HG02610 (cell line): ENCODE measurements around the gene SASH1.
"Not testable (repeated sequence)": the region's sequence is repeated elsewhere in the genome, so short reads cannot be mapped to it uniquely, and the experiment has no call there.

Source experiments
- ATAC-seq: cut with Tn5 transposase; IDR thresholded peaks from one replicate; pipeline ENCODE4 v1.9.1; 2021; ENCODE audit warnings: mild to moderate bottlenecking, moderate library complexity; ENCODE audit not compliant: unreplicated experiment

The SASH1 gene

DNA sequence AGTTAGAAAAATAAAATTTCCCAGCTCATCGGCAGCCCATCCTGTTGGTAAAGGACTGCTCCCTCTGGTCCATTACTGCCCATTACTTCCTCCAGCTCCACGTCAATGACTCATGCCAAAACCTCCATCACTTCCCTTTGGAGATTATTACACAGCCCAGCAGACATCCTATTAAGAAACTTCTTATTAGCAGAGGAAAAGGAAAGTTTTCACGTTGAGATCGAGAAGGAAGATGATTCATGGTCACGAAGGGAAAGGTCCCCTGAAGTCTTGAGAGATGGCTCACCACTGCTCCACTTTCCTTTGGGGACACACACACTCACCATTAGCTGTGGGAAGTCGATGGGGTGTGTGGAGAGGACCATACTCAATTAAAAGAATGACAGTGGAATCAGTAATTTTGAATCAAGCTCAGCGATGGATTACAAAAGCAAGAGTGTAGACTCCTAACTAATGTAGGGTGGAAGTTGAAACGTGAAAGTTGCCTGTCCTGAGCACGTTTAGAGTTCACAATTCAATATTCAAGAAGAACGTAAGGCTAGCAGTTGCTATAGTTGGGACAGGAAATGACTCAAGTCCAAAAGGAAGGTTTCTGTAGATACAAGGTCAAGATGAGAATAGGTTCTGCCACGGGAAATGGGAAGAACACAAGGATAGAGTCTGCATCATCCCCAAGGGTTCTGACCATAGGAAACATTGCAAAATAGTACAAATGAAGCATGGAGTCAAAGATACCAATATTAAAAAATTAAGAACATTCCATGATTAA is 21.6 kb downstream of the SASH1 start:
- ATAC-seq: no peak

DNA sequence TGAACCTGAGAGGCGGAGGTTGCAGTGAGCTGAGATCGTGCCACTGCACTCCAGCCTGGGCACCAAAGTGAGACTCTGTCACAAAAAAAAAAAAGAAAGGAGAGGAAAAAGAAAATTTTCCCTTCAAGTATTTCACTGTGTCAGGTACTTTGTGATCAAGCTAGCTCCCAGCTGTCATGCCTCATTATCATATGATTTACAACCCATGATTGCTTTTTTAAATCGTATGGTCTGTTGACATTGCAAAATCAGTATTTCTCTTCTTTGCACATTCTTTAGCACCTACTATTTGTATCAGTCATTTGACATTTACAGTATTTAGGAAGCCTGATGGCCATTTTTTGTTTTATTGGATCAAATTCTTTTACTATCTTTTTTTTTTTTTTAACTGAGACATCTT is 22.4 kb downstream of the SASH1 start:
- ATAC-seq: no peak

DNA sequence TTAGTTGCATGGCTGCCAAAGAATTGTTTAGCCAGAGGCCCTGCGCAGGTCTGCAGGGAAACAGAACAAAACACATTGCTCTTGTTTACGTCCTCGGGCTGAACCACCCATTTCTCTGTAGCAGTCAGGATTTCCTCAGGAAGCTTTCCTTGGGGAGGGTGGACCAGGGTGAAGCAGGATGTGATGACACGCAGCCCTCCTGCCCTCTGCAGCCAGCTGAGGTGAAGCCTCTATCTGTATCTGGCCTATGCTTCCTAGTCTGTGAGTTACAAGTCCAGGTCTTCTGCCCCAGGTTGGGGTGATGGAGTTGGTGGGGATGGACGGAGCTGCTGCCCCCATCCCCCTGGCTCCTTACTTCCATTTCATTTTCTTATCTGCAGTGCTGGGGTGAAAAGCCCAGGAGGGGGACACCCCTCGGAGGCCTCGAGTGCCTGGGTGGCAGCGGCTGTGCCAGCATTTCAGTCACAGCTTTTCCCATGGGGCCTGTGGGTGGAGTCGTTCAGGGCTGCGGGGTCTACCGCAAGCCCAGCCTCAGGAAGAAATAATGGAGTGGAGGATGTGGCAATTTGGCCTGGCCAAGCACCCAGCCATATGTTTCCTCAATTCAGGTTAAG is 24.9 kb downstream of the SASH1 start:
- no peak for ATAC-seq

DNA sequence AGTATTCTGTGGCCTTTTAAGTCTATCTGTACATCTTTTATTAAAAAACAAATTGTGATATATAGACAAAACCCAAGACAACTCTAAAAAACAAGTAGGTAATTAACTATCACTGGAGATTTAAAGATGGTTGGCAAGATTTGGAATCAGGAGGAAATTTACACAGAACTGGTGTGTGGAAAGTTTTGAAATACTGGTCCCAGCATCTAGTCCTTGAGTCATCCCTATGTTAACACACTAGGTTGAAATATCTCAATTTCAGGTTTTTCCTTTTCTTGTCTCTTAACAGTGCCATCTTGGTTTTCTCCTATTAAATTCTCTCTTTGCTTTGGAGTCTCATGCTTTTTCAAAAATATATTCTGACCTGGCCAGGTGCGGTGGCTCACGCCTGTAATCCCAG is 27.5 kb downstream of the SASH1 start:
- ATAC-seq: no peak

DNA sequence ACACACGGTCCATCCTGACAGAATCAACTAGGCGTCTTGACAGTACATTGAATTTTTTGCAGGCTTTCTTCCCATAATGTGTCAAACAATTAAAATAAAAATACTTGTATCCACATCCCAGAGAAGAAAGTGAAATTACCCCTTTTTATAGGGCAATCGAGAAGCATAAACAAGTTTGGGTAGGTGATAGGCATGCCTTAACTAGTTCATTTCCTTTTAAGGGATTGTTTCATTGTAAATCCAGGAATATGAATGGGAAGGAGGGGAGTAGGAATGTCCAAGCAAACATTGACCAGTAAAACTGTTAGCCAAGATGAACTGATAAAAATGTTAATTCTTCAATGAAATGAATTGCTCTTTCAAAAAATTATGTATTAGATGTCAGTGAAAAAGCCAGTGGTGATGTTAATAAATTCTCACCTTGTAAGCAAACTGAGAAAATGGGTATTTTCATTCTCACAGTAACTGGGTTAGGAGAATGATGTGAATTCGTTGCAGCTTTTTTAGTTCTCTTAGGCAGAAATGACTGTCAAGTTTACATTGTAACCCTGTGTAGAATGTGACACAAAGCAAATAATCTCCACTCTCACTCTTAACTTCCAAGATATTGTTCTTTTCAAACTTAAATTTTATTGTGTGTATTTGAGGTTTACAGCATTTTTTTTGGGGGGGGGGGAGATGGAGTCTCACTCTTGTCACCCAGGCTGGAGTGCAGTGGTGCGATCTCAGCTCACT is 31.6 kb downstream of the SASH1 start:
- ATAC-seq: no peak

DNA sequence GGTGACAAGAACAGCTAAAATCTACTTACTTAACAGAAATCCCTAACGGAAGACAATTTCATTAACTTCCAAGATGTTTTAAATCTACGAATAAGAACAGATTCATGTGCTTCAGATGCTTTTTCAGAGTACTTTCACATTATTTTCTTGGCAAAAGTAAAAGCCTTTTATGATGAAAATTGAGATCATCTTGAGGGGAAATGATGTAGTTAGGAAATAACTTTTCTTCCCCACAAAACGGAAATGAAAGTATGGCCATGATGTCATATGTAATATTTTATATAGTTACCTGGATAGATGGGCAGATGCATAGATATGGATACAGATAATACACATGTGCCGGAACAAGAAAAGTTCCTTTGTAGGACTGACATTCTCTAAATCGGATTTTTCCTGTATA is 32.8 kb downstream of the SASH1 start:
- ATAC-seq: no peak

DNA sequence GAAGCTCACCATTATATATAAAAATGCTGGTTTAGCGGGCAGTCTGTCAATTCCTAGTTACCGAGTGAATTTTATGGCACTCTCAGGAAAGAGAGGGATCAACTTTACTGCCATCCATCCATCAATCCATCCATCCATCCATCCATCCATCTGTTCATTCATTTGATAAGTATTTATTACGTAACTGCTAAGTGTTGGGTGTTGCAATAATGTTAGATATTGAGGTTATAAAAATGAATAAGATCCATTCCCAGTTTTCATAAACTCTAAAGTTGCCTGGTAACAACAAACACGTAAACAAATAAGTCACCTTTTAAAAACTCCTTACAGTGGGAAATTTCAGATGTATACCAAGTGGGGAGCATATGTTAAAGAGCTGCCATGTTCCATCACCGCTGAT is 36.8 kb downstream of the SASH1 start:
- no peak for ATAC-seq

DNA sequence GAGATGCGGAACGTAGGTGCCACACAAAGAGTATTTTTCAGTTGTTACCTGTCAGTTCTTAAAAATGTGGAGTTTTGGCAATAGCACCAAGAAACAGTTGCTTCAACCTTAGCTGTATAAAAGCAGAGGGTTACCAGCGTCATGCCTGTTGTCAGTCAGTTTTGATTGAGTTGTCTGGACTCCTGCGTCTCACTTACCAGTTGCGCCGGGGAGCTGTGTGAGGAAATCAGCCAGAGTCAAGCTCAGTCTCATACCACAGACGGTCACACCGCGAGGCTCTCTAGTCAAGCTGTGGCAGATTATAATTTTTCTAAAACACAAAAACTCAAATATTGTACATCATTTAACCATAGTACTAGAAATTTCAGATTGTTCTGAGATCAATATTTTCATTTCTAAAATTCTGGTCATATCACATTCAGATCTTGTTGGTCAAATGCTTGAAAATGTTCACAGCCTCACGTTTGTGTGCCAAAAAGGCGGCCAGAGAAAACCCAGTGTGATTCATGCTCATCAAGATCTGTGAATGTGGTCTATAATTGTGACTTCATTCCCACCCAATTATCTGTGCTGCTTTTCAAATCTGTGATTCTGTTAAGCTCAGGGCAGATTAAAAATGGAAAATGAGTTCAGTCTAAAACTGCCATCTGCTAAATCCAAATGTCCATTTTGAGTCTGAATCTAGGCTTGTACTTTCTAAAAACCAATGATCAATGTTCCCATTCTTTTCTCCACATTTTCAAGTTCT is 37.5 kb downstream of the SASH1 start:
- ATAC-seq: no peak

DNA sequence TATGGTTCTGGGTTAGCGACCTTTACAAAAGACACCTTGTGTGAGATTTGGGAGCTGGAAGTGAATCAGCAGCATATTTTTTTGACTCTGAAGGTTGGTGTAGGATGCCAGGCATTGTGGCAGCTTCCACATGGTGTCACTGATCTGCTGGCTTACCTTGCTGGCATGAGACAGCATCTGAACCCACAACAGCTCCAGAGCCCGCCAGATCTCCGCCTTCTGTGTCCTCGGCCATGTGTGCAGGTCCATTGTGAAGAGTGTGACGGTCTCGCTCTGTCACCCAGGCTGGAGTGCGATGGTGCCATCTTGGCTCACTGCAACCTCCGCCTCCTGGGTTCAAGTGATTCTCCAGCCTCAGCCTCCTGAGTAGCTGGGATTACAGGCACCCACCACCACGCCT is 39.4 kb downstream of the SASH1 start:
- ATAC-seq: not testable (repeated sequence)

DNA sequence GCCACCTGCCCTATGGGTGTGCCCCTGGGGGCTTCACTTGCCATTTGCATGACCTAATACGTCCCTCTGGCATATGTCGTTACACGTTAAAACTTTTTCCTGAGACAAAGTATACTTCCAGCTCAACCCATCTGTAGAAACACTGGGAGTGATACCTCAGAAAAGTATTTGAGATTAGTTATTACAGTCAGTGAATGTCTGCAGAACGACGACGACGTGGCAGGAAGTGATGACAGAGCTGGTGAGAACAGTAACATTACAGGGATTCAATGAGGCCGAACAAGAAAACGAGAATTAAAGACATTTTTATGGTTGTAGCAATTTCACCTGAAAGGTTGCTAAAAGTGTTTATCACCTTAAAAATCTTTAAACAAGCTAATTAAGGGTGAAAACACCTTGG is 40.2 kb downstream of the SASH1 start:
- no peak for ATAC-seq

DNA sequence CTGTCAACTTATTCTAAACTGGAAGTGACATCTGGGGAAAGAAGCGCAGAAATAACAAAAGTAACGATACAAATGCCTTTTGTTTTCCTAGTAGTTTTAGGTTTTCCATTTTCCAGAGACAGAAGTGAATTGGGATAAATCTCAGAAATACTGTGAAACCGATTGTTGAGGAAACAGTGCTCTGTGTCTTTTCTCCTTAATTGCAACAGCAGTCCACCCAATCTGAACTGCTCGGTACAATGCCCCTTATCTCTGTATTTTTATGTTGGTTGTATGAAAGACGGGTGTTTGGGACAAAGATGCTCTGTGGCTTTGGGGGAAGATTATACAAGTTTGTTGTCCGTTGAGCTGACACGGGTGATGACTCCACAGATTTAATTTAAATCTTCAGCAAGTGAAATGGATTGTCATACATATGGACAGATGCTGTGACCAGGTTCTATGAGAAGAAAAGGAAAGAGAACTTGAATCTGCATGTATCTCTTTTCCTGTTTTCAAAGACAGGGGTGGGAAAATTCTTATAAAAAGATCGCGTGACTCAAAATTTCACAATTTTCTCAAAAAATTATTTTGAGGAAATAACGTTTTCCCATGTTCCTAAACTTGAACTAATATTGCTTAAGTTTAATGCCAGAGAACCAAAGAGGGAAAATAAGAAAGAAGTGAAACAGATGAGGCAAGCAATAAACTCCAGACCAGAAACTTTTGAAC is 41.2 kb downstream of the SASH1 start:
- ATAC-seq: no peak

DNA sequence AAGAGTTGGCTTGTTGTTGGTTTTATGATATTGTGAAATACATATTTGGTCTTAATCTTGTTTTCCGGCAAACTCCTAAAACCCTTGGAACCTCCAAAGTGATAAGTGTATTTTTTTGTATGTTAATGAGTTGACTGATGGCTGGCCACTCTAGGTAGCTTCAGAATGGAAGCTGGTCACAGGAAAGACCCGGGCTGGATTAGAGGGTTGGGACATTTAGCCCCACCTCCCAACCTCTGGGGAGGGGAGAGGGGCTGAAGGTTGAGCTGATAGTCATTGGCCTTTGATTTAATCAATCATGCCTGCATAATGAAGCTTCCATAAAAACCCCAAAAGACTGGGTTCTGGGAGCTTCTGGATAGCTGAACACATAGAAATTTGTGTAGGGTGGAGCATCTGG is 42.7 kb downstream of the SASH1 start:
- no peak for ATAC-seq

DNA sequence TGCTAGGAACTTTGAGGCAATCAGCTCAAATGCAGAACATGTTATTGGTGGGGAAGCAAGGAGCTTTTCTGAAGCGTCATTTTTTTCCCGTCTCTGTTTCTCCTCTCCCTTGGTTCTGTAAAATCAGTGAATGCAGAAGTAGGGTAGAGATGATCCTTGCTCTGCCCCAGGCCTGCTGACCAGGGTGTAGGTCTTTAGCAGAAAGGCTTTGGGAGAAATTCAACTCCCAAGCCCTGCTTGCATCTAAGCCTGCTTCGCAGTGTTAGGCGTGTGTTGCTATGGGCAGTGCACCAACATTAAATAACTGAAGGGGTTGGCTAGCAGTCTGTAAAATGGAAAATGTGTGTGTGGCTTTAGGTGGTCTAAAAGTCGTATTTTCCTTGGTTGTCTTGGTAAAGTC is 45.9 kb downstream of the SASH1 start:
- ATAC-seq: no peak

DNA sequence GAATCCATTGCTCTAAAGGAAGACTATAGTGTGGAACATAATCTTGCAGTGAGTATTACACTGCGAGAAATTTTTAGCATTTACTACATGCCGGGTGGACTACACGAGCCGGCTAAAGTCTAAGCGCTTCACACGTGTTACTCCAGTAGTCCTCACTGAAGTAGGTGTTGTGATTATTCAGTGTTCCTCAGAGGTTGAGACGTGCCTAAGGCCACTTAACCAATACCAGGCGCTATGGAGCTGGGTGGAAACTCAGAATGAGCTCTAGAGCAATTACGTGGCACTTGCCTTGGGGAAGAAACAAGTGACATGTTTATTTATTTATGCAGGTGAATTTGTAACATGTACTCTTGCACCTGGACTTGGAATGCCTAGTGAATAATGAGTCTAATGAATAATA is 46.4 kb downstream of the SASH1 start:
- no peak for ATAC-seq

DNA sequence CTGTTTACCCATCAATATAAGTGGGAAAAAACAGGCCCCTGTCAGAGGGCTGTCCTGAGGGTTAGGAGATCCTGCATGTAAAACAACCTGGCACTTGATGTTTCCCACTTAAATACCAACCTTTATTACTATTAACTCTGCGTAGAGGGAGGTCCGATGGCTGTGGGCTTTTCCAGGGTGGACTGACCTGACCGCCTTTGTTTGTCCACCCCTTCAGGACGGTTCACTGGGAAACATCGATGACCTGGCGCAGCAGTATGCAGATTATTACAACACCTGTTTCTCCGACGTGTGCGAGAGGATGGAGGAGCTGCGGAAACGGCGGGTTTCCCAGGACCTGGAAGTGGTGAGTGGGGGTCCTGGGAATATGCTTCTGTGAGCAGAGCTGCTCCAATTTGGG is 47.3 kb downstream of the SASH1 start:
- ATAC-seq: no peak

DNA sequence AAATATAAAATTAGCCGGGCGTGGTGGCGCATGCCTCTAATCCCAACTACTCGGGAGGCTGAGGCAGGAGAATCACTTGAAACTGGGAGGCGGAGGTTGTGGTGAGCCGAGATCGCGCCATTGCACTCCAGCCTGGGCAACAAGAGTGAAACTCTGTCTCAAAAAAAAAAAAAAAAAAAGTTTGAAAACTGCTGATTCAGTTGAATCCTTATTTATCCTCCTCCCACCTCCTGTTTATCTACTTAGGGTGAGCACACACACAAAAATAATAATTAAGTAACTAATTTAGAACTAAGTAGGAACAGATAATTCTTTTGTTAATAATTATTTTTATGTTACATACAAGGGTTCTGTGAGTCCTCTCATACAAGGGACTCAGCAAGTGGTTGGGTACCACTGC is 49.5 kb downstream of the SASH1 start:
- not testable (repeated sequence) for ATAC-seq

DNA sequence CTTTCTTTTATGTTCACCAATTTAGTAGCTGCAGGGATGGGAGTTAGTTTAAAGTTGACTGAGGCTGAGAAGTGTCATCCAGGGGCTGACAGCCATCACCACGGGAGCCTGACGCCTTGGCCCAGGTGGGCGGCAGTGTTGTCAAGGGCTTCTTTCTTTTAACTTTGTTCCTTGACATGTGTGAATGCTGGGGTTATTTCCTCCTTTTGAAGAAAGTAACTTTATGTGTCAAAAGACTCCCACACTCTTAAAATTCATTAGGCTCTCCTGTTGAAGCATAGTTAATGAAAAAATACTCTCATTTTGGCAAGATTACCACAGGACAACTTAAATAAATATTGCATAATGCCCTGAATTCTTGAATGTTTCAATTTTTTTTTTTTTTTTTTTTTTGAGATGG is 50.0 kb downstream of the SASH1 start:
- no peak for ATAC-seq

DNA sequence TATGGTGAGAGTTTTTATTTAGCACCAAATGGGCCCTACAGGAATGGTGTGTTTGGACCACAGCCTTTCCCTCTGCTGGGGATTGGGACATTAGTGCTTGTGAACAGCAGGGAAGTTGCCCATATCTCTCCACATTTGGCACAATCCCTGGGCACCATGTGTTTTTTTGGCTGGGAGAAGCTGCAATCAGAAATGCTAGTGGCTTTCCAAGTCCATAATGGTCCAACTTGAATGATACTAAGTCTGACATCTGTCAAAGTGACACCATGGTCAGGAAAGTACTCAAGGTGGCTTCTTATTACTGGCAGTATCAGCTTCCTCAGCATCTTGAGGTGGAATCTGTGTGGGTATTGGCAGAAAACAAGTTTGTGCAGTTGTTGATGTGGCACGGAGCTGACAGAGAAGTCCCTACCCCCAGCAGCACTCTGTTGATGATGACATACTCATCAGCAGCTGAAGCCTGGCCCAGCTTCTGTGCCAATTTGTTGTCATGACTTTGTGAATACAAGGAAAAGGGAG is 53.0 kb downstream of the SASH1 start:
- ATAC-seq: no peak

DNA sequence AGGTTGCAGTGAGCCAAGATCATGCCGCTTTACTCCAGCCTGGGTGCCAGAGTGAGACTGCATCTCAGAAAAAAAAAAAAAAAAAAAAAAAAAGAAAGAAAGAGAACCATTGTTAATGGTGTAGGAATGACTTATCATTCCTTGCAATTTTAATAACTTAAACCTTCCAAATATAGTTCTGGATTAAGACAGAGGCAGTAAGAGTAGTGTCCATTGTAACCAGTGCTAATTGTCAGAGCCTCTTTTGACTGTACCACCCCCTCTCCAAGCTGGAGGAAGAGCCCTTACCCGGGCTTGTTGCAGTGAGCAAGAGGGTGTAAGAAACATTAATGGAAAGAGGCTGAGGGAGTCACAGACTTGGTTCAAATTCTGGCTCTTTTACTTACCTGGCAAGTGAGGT is 53.8 kb downstream of the SASH1 start:
- no peak for ATAC-seq

DNA sequence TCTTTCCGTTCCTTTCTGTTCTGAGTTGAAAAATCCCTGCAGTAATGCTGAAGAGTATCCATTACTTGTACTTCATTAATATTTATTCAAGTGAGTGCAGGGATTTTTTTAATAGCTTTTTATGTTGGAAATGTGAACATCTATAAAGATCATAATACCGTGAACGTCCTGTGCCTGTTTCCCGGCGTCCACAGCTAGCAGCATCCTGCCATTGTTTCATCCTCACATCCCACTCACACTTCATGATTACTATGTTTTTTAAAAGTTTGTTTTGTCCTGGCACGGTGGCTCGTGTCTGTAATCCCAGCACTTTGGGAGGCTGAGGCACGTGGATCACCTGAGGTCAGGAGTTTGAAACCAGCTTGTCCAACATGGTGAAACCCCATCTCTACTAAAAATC is 54.3 kb downstream of the SASH1 start:
- ATAC-seq: no peak

DNA sequence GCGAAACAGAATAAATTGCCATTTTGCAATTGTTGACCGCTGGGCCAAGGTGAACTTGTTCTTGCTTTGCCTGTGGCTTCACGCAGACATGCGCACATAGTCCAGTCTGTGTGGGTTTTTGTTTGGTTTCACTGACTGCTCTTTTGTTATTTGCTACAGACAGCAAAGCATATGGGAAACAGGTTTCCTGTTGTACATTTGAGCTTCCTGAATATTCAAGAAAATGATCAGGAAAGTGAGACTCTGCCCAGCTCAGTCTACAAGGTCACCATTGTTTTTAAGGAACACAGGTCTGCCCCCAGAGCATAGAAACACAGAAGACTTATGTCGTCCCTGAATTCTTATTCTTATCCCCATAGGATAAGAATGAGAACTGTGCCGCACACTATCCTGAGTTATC is 55.6 kb downstream of the SASH1 start:
- ATAC-seq: no peak
